Activated naive CD4-positive, alpha-beta T cell treated with anti-CD3 and anti-CD28 coated beads for 36 hours (primary cell): Measurements from ENCODE around the gene PDPR. TPM values are rescaled to one million over a fixed set of nuclear protein-coding genes. Genes with fewer than 3 reads are reported as not detected.
"Not testable (repeated sequence)": the region's sequence is repeated elsewhere in the genome, so short reads cannot be mapped to it uniquely, and the experiment has no call there.

ENCODE experiments used
- CTCF ChIA-PET: fragments of 350-600 bp; sonication (Branson Sonifier 250); formaldehyde crosslinking; loops from one replicate; lab custom pipeline; 2021; ENCODE audit warnings: antibody characterized with exemption; lab: Charles Lee
- DNase-seq: peaks from one replicate; pipeline ENCODE4 v3.0.0-alpha.2; 2020
- H3K27ac Mint-ChIP-seq: one replicate; pipeline ENCODE4 v1.8.0; 2021; ENCODE audit warnings: mild to moderate bottlenecking, mixed read lengths
- H3K27me3 Mint-ChIP-seq: one replicate; pipeline ENCODE4 v1.8.0; 2021; ENCODE audit warnings: low read depth, mixed read lengths
- H3K36me3 Mint-ChIP-seq: one replicate; pipeline ENCODE4 v1.8.0; 2021; ENCODE audit warnings: low read depth, mixed read lengths
- H3K4me1 Mint-ChIP-seq: one replicate; pipeline ENCODE4 v1.8.0; 2021; ENCODE audit warnings: low read depth, mixed read lengths
- H3K4me3 Mint-ChIP-seq: one replicate; pipeline ENCODE4 v1.8.0; 2021; ENCODE audit warnings: mild to moderate bottlenecking, moderate library complexity, mixed read lengths
- H3K9me3 Mint-ChIP-seq: one replicate; pipeline ENCODE4 v1.8.0; 2021; ENCODE audit warnings: mixed read lengths
- intact Hi-C: fragments of 100-400 bp; cut with micrococcal nuclease; formaldehyde crosslinking; loops from one replicate; pipeline ENCODE4 v1.15.1; 2023
- total RNA-seq, 2 experiments: library from RNA; stranded (reverse); gene quantifications; one replicate each; pipeline ENCODE4 v1.2.3, GENCODE V29; 2021

The PDPR gene
- total RNA-seq: 10 to 100 TPM; 12.8 to 14.3 TPM

DNA sequence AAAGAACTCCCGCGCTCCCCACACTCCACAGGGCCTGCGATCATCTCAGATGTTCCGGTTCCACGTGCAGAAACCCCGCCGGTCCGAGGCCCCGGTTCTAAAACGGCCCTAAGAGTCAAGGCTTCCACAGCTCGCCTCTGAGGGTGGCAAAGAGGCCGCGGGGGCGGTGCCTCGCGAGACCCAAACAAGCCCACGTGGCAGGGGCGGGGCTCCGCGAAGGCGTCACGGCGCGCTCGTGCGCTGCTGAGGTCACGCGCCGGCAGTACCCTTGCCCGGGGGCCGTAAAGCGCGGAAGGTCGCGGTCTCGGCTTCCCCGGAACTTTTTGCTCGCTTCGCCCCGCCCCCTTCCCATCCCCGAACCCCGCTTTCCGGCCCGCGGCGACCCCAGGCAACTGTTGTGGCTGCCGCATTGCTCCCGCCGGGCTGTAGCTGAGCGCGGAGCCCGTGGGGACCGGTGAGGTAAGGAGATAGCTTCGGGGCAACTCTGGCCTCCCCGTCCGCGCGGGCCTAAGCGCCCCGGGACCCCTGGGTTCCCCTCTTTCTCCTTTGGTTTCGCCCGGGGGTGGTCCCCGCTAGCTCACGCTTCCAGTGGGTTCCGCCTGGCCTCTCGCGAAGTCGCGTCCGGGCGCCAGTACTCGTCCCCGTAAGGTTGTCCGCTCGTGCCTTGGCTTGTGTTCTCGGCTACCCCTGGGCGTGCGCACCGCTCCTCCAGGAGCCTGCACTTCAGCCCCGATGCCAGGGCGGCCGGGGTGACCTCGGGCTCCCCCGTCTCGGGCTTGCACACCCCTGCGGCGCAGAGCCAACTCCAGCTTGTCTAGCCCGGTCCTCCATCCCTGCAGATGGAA, at the start of gene PDPR:
Gene PDPR, plus strand, starts transcription at position 351 of the 845 bp plus-strand sequence. CDS start 6,161 bp downstream, outside the sequence.
- not testable (repeated sequence) for H3K36me3 Mint-ChIP-seq, H3K9me3 Mint-ChIP-seq, H3K27me3 Mint-ChIP-seq
- intact Hi-C loops: loop anchor here (1.0 to 10.0 kb wide), 3 partner anchors 49 to 138 kb away; partner anchors contain the start of gene EXOSC6
- H3K27ac Mint-ChIP-seq: peak within 1 kb of the TSS; percentile 74
- H3K4me3 Mint-ChIP-seq: peak within 1 kb of the TSS; percentile 86
- H3K4me1 Mint-ChIP-seq: peaks cover 27% of the 10 kb centered on the region
- DNase-seq: peak; percentile 94
- CTCF ChIA-PET: interaction anchor here (0.7 kb wide), 1 partner anchor 266 kb away, joined by 3 read pairs; no protein-coding TSS in a partner anchor

DNA sequence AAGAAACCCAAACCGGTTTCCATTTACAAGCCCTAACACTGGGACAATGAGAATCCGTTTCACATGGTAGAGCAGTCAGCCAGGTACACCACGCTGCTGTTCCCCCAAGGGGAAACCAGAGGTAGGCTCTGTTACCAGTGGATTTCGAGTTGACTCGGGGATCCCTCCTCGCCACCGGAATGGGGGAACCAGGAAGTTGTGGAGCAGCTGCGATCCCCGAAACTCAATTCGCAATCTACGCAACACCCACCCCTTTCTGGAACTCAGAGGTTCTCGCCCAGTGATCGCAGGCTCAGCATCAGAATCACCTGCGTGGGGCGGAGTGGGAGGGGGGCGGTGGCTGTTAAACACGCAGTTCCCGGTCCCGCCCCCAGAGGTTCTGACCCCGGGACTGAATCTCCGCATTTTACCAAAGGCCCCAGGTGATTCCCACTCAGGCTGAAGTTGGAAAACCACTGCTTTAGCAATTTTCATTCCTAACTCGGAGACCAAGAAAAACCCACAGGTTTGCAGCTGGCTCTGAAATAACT, 49.2 kb upstream of the PDPR start:
- H3K27me3 Mint-ChIP-seq, H3K36me3 Mint-ChIP-seq, H3K9me3 Mint-ChIP-seq, CTCF ChIA-PET: not testable (repeated sequence)
- Mint-ChIP-seq H3K4me3 (peak overlapping the region; percentile 84), H3K27ac (peak overlapping the region; percentile 50), H3K4me1 (peaks cover 11% of the 10 kb centered on the region)
- intact Hi-C loops: loop anchor here (1.0 kb wide), 1 partner anchor 49 kb away; the partner anchor contains the start of gene PDPR
- peak; percentile 79 for DNase-seq

DNA sequence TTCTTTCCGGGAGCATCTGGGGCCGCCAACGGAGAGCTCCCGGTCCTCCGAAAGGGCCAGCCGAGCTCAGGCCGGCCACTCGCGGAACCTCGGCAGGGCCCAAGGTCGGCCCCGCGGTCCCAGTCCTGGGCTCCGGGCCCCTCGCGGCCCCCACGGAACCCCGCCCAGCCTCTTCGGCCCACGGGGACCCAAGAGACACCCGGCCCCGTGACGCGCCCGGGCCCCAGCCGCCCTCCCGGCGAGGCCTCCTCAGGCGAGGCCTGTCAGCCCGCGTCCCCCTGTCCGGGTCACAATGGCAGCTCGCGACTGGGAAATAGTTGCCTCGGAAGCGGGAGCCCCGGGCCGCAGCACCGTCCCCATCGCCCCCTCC, 48.8 kb upstream of the PDPR start:
- H3K27ac Mint-ChIP-seq, CTCF ChIA-PET, H3K9me3 Mint-ChIP-seq, DNase-seq, H3K27me3 Mint-ChIP-seq, H3K36me3 Mint-ChIP-seq: not testable (repeated sequence)
- intact Hi-C loops: loop anchor here (1.0 kb wide), 1 partner anchor 49 kb away; the partner anchor contains the start of gene PDPR
- Mint-ChIP-seq H3K4me1 (peaks cover 11% of the 10 kb centered on the region), H3K4me3 (peak overlapping the region; percentile 84)

DNA sequence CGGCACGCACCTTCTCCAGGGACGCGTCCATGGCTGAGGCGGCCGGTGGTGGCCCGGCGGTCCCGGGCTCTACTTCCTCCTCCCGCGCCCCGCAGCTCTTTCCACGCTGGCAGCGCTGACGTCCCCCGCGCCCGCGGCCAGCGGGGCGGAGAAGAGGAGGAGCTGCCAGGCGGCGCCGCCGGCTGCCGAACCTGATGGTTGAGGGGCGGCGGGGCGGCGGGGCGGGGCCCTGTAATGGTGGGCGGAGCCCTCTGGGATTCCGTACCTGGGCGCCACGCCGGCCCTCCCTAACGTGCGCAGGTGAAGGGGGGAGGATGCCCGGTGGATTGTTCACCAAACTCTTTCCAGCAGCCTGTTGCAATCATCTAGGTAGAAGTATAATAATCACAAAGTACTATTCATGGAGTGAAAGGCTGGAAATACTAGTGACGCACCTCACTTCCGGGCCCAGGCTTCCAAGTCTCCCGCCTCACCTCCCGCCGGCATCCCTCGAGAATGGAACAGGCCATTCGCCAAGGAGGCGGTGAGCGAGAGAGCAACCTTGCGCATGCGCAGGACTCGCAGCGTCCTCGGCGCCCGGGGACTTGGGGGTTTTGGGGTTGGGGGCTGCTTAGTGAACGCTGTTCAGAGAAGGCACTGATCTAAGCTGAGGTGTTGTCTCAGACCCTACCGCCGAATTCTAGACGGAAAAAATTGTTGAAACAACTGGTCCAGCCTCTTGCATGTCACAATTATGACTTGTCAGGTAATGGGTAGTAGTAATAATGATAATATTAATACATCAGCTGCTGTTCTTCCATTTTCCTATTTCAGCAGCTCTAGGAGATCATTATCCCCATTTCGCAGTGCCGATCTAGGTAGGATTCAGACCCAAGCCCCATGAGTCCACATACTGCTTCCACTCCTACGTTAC, 48.1 kb upstream of the PDPR start:
- CTCF ChIA-PET: interaction anchor here (0.6 kb wide), 1 partner anchor 344 kb away, joined by 3 read pairs; no protein-coding TSS in a partner anchor
- H3K4me1 Mint-ChIP-seq: peaks cover 11% of the 10 kb centered on the region
- not testable (repeated sequence) for H3K36me3 Mint-ChIP-seq, H3K9me3 Mint-ChIP-seq, H3K27me3 Mint-ChIP-seq
- intact Hi-C loops: loop anchor here (1.0 kb wide), 1 partner anchor 48 kb away; the partner anchor contains the start of gene PDPR
- peak overlapping the region; percentile 84 for H3K4me3 Mint-ChIP-seq
- peak overlapping the region; percentile 75 for H3K27ac Mint-ChIP-seq
- peak; percentile 93 for DNase-seq

DNA sequence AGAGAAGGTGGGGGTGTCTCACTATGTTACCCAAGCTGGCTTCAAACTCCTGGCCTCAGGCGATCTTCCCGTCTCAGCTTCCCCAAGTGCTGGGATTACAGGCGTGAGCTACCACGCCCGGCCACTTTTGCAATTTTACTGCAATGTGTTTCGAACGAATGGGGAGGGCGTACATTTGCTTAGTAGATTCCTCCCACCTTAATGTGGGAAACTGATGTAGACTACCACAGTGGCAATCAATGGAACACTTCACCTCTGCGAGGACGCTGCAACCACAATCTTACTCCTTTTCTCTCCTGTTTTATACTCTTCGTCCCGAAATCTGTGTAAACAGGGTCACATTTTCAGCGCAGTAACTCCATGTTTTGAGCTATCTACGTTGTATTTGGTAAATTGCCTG, 47.4 kb upstream of the PDPR start:
- Mint-ChIP-seq H3K4me3 (peak overlapping the region; percentile 63), H3K4me1 (peaks cover 11% of the 10 kb centered on the region)
- H3K27ac Mint-ChIP-seq, CTCF ChIA-PET, H3K36me3 Mint-ChIP-seq, H3K9me3 Mint-ChIP-seq, intact Hi-C loops, DNase-seq, H3K27me3 Mint-ChIP-seq: not testable (repeated sequence)

DNA sequence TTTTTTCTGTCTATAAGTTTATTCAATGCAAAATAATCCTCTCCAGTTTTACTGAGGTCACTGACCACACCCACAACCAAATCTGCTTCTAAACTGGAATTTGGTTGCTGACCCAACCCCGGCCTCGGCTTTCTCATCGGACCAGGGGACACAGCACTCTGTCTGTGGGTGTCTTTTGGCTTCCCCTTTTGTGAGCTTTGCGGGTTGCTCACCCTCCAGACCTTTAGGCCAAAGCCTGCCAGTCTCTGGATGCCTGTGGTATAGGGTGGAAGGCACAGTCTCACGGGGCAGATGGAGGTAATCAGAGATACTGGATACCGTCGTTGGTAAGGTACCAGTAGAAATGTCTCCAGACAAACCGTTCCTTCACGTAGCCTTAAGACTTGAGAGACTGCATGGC, 35.1 kb upstream of the PDPR start:
- H3K27ac Mint-ChIP-seq, intact Hi-C loops, H3K36me3 Mint-ChIP-seq, H3K9me3 Mint-ChIP-seq, DNase-seq, H3K27me3 Mint-ChIP-seq, H3K4me3 Mint-ChIP-seq, CTCF ChIA-PET, H3K4me1 Mint-ChIP-seq: not testable (repeated sequence)

DNA sequence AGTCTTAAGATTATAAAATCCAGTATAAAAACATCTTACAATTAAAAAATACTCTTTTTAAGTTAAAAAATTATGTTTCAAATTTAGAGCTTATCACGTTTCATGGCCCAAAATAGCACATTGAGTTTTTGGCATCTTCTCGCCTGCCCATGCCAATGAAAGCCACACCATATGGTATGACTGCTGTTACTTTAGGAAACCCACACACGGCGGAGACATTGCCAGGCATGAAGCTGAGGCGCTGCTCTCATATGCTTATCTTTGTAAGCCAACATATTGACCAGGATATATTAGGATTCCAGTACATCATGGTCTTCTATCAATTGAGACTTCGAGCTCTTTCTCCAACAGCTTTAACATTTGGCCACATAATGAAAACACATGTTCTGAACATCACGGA, 32.9 kb upstream of the PDPR start:
- H3K36me3 Mint-ChIP-seq, CTCF ChIA-PET, H3K4me1 Mint-ChIP-seq, H3K27ac Mint-ChIP-seq, H3K9me3 Mint-ChIP-seq, H3K27me3 Mint-ChIP-seq, DNase-seq, intact Hi-C loops, H3K4me3 Mint-ChIP-seq: not testable (repeated sequence)

DNA sequence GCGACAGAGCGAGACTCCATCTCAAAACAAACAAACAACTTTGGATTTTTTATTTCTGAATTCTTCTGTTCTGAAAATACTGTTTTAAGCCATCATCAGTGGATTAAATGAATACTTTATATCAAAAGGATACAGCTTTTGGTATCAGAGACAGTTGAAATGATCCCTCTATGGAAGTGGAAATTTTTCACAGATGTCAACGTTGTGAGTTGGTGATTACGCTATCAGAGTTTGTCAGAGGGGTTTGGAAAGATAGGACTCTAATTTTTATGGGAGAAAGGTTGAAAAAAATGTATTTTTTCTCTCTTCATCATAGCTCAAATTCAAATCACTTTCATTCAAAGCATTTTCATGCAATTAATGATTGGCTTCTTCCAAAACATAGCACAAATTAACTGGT, 30.2 kb upstream of the PDPR start:
- H3K36me3 Mint-ChIP-seq, H3K4me1 Mint-ChIP-seq, intact Hi-C loops, H3K27me3 Mint-ChIP-seq, H3K27ac Mint-ChIP-seq, DNase-seq, H3K9me3 Mint-ChIP-seq, H3K4me3 Mint-ChIP-seq: not testable (repeated sequence)
- CTCF ChIA-PET: interaction anchor here (0.6 kb wide), 1 partner anchor 453 kb away, joined by 3 read pairs; no protein-coding TSS in a partner anchor

DNA sequence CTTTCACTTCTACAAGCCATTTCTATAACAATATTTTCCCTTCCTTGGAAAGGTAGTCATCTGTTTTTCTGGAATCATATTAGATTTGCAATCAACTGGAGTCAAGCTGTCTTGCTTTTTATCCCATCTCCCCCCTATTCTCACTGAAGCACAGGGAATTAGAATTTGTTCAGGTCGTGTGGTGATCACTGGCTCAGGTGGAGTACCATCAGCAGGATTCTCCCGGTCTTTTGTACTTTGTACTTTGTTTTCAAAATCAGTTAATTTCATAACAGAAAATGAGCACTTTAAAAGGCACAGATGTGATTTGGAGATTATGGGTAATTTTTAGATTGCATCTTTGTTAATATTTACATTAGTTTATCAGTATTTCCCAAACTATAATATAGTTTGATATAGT, 26.0 kb upstream of the PDPR start:
- H3K27ac Mint-ChIP-seq, intact Hi-C loops: not testable (repeated sequence)

DNA sequence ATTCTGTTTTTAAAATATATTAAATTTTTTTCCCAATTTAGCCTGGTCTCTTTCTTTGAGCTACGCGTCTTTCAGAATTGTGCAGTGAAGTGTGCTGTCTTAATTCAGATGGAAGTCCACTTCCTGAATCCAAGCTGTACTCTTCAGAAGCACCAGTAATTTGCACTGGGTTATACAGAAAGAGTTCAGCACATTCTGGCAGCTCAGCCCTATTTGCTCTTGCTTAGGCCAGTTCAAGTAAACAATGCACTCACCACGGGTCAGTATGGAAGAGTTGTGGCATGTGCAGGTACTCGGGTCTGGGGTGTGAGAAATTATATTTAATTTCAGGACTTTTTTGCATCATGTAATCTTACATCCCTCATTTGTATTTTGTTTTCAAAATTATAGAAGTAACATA, 25.3 kb upstream of the PDPR start:
- H3K27me3 Mint-ChIP-seq, H3K36me3 Mint-ChIP-seq, CTCF ChIA-PET: not testable (repeated sequence)

More for the DNA sequence above, 26.0 kb upstream of the PDPR start:
- H3K4me1 Mint-ChIP-seq, CTCF ChIA-PET, H3K9me3 Mint-ChIP-seq, H3K27me3 Mint-ChIP-seq, H3K36me3 Mint-ChIP-seq, DNase-seq, H3K4me3 Mint-ChIP-seq: not testable (repeated sequence)

DNA sequence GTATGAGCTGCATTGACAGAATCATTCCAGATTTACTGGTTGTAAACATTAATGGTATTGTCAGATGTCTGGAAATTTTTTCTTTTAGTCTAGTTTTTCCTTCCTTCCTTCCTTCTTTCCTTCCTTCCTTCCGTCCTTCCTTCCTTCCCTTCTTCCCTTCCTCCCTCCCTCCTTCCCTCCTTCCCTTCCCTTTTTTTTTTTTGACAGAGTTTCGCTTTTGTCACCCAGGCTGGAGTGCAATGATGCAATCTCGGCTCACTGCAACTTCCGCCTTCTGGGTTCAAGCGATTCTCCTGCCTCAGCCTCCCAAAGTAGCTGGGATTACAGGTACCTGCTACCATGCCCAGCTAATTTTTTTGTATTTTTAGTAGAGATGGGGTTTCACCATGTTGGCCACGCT, 24.8 kb upstream of the PDPR start:
- H3K4me3 Mint-ChIP-seq, CTCF ChIA-PET, intact Hi-C loops, H3K27me3 Mint-ChIP-seq, H3K27ac Mint-ChIP-seq, H3K36me3 Mint-ChIP-seq, DNase-seq, H3K9me3 Mint-ChIP-seq, H3K4me1 Mint-ChIP-seq: not testable (repeated sequence)

More for the DNA sequence above, 25.3 kb upstream of the PDPR start:
- H3K4me1 Mint-ChIP-seq, H3K27ac Mint-ChIP-seq, H3K4me3 Mint-ChIP-seq, H3K9me3 Mint-ChIP-seq, DNase-seq, intact Hi-C loops: not testable (repeated sequence)

DNA sequence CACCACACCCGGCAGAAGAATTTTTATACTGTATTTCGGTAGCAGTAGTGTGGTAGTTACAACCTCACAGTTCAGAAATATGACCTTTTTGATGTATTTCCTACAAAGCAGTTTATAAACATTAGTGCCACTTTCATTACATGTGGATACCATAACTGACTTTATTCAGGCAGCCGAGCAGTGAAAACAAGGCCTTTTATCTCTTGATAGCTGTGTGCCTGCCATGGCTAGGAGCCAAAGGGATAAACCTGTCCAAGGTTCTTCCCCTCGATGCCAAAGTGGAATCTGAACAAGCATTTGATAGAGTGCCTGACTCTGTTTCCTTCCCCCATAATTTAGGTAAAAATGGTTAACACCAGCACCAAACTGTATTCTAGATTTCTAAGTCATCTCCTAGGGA, 23.0 kb upstream of the PDPR start:
- intact Hi-C loops, H3K4me3 Mint-ChIP-seq, H3K36me3 Mint-ChIP-seq, H3K9me3 Mint-ChIP-seq, CTCF ChIA-PET, H3K27me3 Mint-ChIP-seq, H3K4me1 Mint-ChIP-seq, DNase-seq, H3K27ac Mint-ChIP-seq: not testable (repeated sequence)
